T-helper 2 cell treated with Interferon-gamma antibody and Interleukin-4, amounts not matched to agents 5 μg/mL and 100 μg/mL, for 36 hours (primary cell): Measurements from ENCODE around the gene ATP1B2.
"Not testable (repeated sequence)": the region's sequence is repeated elsewhere in the genome, so short reads cannot be mapped to it uniquely, and the experiment has no call there.

ENCODE experiments used
- DNase-seq: peaks from one replicate; pipeline ENCODE4 v3.0.0; 2021; ENCODE audit warnings: low spot score
- H3K27ac Mint-ChIP-seq: one replicate; pipeline ENCODE4 v1.8.0; 2021; ENCODE audit warnings: mild to moderate bottlenecking, mixed read lengths
- H3K27me3 Mint-ChIP-seq: one replicate; pipeline ENCODE4 v1.8.0; 2021; ENCODE audit warnings: low read depth, mixed read lengths
- H3K36me3 Mint-ChIP-seq: one replicate; pipeline ENCODE4 v1.8.0; 2021; ENCODE audit warnings: low read depth, mixed read lengths
- H3K4me1 Mint-ChIP-seq: one replicate; pipeline ENCODE4 v1.8.0; 2021; ENCODE audit warnings: low read depth, mixed read lengths
- H3K4me3 Mint-ChIP-seq: one replicate; pipeline ENCODE4 v1.8.0; 2022; ENCODE audit warnings: mild to moderate bottlenecking, moderate library complexity, mixed read lengths
- H3K9me3 Mint-ChIP-seq: one replicate; pipeline ENCODE4 v1.8.0; 2021; ENCODE audit warnings: mixed read lengths

The ATP1B2 gene

GRCh38 chr17:7627250-7628121 lies 23.2 kb upstream of the ATP1B2 start, which contains the start of gene SAT2:
TSS of gene SAT2 (minus strand) at chr17:7627821. CDS start at chr17:7627635, 186 bp downstream.
- H3K27ac Mint-ChIP-seq = peak within 1 kb of the TSS; percentile 77
- peak within 1 kb of the TSS; percentile 92 for H3K4me3 Mint-ChIP-seq

GRCh38 chr17:7629939-7630571 lies 20.7 kb upstream of the ATP1B2 start, which contains the start of gene SHBG:
TSS of gene SHBG (plus strand) at chr17:7630135. CDS start at chr17:7630173, 38 bp downstream.
- Mint-ChIP-seq H3K4me1 (peaks cover 9% of the 10 kb centered on the region), H3K27ac (peak within 1 kb of the TSS; percentile 5), H3K36me3 (peaks cover 2% of the 10 kb centered on the region), H3K4me3 (no peak within 1 kb of the TSS), H3K9me3 (no peaks in the 10 kb centered on the region), H3K27me3 (peaks cover 2% of the 10 kb centered on the region)
- DNase-seq = no peak

More at GRCh38 chr17:7627250-7628121, 23.2 kb upstream of the ATP1B2 start, which contains the start of gene SAT2:
- peaks cover 2% of the 10 kb centered on the region for H3K36me3 Mint-ChIP-seq
- no peaks in the 10 kb centered on the region for H3K27me3 Mint-ChIP-seq
- peak; percentile 82 for DNase-seq
- peaks cover 9% of the 10 kb centered on the region for H3K4me1 Mint-ChIP-seq
- no peaks in the 10 kb centered on the region for H3K9me3 Mint-ChIP-seq

- H3K9me3 Mint-ChIP-seq = no peaks in the 10 kb centered on the region
- H3K4me3 Mint-ChIP-seq = no peak overlapping the region
- H3K36me3 Mint-ChIP-seq = no peaks in the 10 kb centered on the region
Measured at GRCh38 chr17:7631398-7632380, 19.0 kb upstream of the ATP1B2 start.

GRCh38 chr17:7632492-7632894 lies 18.2 kb upstream of the ATP1B2 start:
- DNase-seq = peak; percentile 20
- H3K9me3 Mint-ChIP-seq = no peaks in the 10 kb centered on the region
- peaks cover 6% of the 10 kb centered on the region for H3K27me3 Mint-ChIP-seq
- H3K4me3 Mint-ChIP-seq = no peak overlapping the region
- no peak overlapping the region for H3K27ac Mint-ChIP-seq
- no peaks in the 10 kb centered on the region for H3K36me3 Mint-ChIP-seq
- H3K4me1 Mint-ChIP-seq = peaks cover 2% of the 10 kb centered on the region

More at GRCh38 chr17:7631398-7632380, 19.0 kb upstream of the ATP1B2 start:
- no peak for DNase-seq
- Mint-ChIP-seq H3K27ac (no peak overlapping the region), H3K4me1 (peaks cover 7% of the 10 kb centered on the region), H3K27me3 (peaks cover 6% of the 10 kb centered on the region)

- Mint-ChIP-seq H3K4me1 (peaks cover 2% of the 10 kb centered on the region), H3K9me3 (no peaks in the 10 kb centered on the region), H3K27me3 (peaks cover 6% of the 10 kb centered on the region), H3K4me3 (no peak overlapping the region), H3K27ac (no peak overlapping the region), H3K36me3 (no peaks in the 10 kb centered on the region)
- DNase-seq = no peak
Measured at GRCh38 chr17:7633093-7633492, 17.6 kb upstream of the ATP1B2 start.

- H3K9me3 Mint-ChIP-seq = no peaks in the 10 kb centered on the region
- peaks cover 14% of the 10 kb centered on the region for H3K27me3 Mint-ChIP-seq
- no peaks in the 10 kb centered on the region for H3K36me3 Mint-ChIP-seq
- H3K4me3 Mint-ChIP-seq = no peak overlapping the region
- H3K27ac Mint-ChIP-seq = no peak overlapping the region
- DNase-seq = no peak
- H3K4me1 Mint-ChIP-seq = peaks cover 2% of the 10 kb centered on the region
Measured at GRCh38 chr17:7634384-7634783, 16.3 kb upstream of the ATP1B2 start.

GRCh38 chr17:7636163-7636562 lies 14.6 kb upstream of the ATP1B2 start:
- Mint-ChIP-seq H3K36me3 (no peaks in the 10 kb centered on the region), H3K9me3 (no peaks in the 10 kb centered on the region), H3K27ac (no peak overlapping the region), H3K27me3 (peaks cover 15% of the 10 kb centered on the region), H3K4me3 (no peak overlapping the region), H3K4me1 (peaks cover 2% of the 10 kb centered on the region)
- DNase-seq = no peak

- no peaks in the 10 kb centered on the region for H3K36me3 Mint-ChIP-seq
- H3K27ac Mint-ChIP-seq = no peak overlapping the region
- H3K4me1 Mint-ChIP-seq = peaks cover 8% of the 10 kb centered on the region
- no peaks in the 10 kb centered on the region for H3K9me3 Mint-ChIP-seq
- no peak overlapping the region for H3K4me3 Mint-ChIP-seq
- no peak for DNase-seq
- H3K27me3 Mint-ChIP-seq = peaks cover 9% of the 10 kb centered on the region
Measured at GRCh38 chr17:7640783-7641182, 9.9 kb upstream of the ATP1B2 start.

- H3K36me3 Mint-ChIP-seq, H3K27me3 Mint-ChIP-seq, H3K9me3 Mint-ChIP-seq, H3K4me1 Mint-ChIP-seq: not testable (repeated sequence)
- H3K4me3 Mint-ChIP-seq = peak overlapping the region; percentile 73
- peak overlapping the region; percentile 49 for H3K27ac Mint-ChIP-seq
- DNase-seq = peak; percentile 14
Measured at GRCh38 chr17:7641635-7642034, 9.1 kb upstream of the ATP1B2 start.

GRCh38 chr17:7644775-7645174 lies 6.0 kb upstream of the ATP1B2 start:
- peaks cover 9% of the 10 kb centered on the region for H3K4me1 Mint-ChIP-seq
- H3K27me3 Mint-ChIP-seq = peaks cover 15% of the 10 kb centered on the region
- peak overlapping the region; percentile 55 for H3K27ac Mint-ChIP-seq
- peak overlapping the region; percentile 41 for H3K4me3 Mint-ChIP-seq
- H3K36me3 Mint-ChIP-seq = no peaks in the 10 kb centered on the region
- DNase-seq = no peak
- no peaks in the 10 kb centered on the region for H3K9me3 Mint-ChIP-seq

- peaks cover 30% of the 10 kb centered on the region for H3K27me3 Mint-ChIP-seq
- H3K9me3 Mint-ChIP-seq = no peaks in the 10 kb centered on the region
- H3K36me3 Mint-ChIP-seq = no peaks in the 10 kb centered on the region
- H3K27ac Mint-ChIP-seq = no peak overlapping the region
- peaks cover 22% of the 10 kb centered on the region for H3K4me1 Mint-ChIP-seq
- no peak for DNase-seq
- H3K4me3 Mint-ChIP-seq = no peak overlapping the region
Measured at GRCh38 chr17:7646457-7646856, 4.3 kb upstream of the ATP1B2 start.

GRCh38 chr17:7647018-7647417 lies 3.7 kb upstream of the ATP1B2 start:
- Mint-ChIP-seq H3K9me3 (no peaks in the 10 kb centered on the region), H3K4me1 (peaks cover 22% of the 10 kb centered on the region), H3K36me3 (no peaks in the 10 kb centered on the region), H3K4me3 (no peak overlapping the region), H3K27ac (no peak overlapping the region), H3K27me3 (peaks cover 33% of the 10 kb centered on the region)
- no peak for DNase-seq

- no peaks in the 10 kb centered on the region for H3K9me3 Mint-ChIP-seq
- no peaks in the 10 kb centered on the region for H3K36me3 Mint-ChIP-seq
- H3K27me3 Mint-ChIP-seq = peaks cover 62% of the 10 kb centered on the region
- no peak overlapping the region for H3K27ac Mint-ChIP-seq
- peak overlapping the region; percentile 82 for H3K4me3 Mint-ChIP-seq
- peaks cover 13% of the 10 kb centered on the region for H3K4me1 Mint-ChIP-seq
- no peak for DNase-seq
Measured at GRCh38 chr17:7651097-7651664, 455 bp downstream of the ATP1B2 start.
